H1 (cell line): ENCODE measurements around the gene ZBTB44. TPM values are rescaled to one million over a fixed set of nuclear protein-coding genes. Genes with fewer than 3 reads are reported as not detected.

Experiments used
- CTCF ChIA-PET: fragments of 300-600 bp; sonication (Branson Sonifier 250); formaldehyde crosslinking; loops from one replicate; lab custom pipeline; 2021; ENCODE audit not compliant: partially characterized antibody; lab: Charles Lee
- POLR2A ChIA-PET: fragments of 300-600 bp; sonication (Branson Sonifier 250); formaldehyde crosslinking; loops from one replicate; lab custom pipeline; 2021; ENCODE audit warnings: inconsistent platforms; ENCODE audit not compliant: partially characterized antibody; lab: Charles Lee
- DNase-seq, 2 experiments: peaks; one replicate each; pipeline versions ENCODE4 v3.0.0 to v3.0.0-alpha.2; 2010 to 2022; ENCODE audit warnings: low spot score in 2 of 2, low read depth in 1 of 2, mixed read lengths in 1 of 2
- FAIRE-seq: peaks from 2 replicates; lab custom pipeline; 2011; peaks lifted over from hg19 to GRCh38; lab: Jason Lieb, UNC
- H2AFZ ChIP-seq: 2 replicates; pipeline ENCODE4 v1.8.1; 2012; ENCODE audit warnings: low read length, inconsistent platforms
- H2AK5ac ChIP-seq: 2 replicates; pipeline ENCODE4 v1.6.1; 2013; ENCODE audit warnings: low read depth, low read length
- H2BK120ac ChIP-seq: replicated peaks from 2 replicates; pipeline ENCODE3; 2013; ENCODE audit warnings: low read depth, low read length, inconsistent platforms
- H2BK12ac ChIP-seq: 2 replicates; pipeline ENCODE4 v1.6.1; 2013; ENCODE audit warnings: low read depth, low read length
- H2BK15ac ChIP-seq: 2 replicates; pipeline ENCODE4 v1.6.1; 2013; ENCODE audit warnings: low read length
- H2BK20ac ChIP-seq: 2 replicates; pipeline ENCODE4 v1.6.1; 2013; ENCODE audit warnings: low read length
- H2BK5ac ChIP-seq: 2 replicates; pipeline ENCODE4 v1.6.1; 2013; ENCODE audit warnings: low read depth, low read length
- H3K14ac ChIP-seq: 2 replicates; pipeline ENCODE4 v1.6.1; 2013; ENCODE audit warnings: inconsistent platforms; ENCODE audit not compliant: insufficient read length
- H3K18ac ChIP-seq: 2 replicates; pipeline ENCODE4 v1.6.1; 2013; ENCODE audit warnings: low read length; ENCODE audit errors: extremely low read depth
- H3K23ac ChIP-seq: 2 replicates; pipeline ENCODE4 v1.6.1; 2013; ENCODE audit warnings: inconsistent platforms; ENCODE audit not compliant: insufficient read length
- H3K23me2 ChIP-seq: 2 replicates; pipeline ENCODE4 v1.6.1; 2013; ENCODE audit warnings: low read depth, low read length
- H3K27ac ChIP-seq: 2 replicates; pipeline ENCODE4 v1.6.1; 2011; ENCODE audit warnings: low read depth, low read length, inconsistent platforms
- H3K27me3 ChIP-seq, 4 experiments: replicated peaks in 1 of 4; 1 replicate in 1 of 4; 2 replicates in 3 of 4; pipeline versions ENCODE4 v1.6.1 to v1.8.1; 2011 to 2013; ENCODE audit warnings: low read length in 3 of 4, mild to moderate bottlenecking in 3 of 4, inconsistent platforms in 2 of 4, mixed read lengths in 2 of 4, moderate library complexity in 1 of 4; ENCODE audit not compliant: control insufficient read depth in 3 of 4, insufficient read depth in 3 of 4; ENCODE audit errors: extremely low read depth in 1 of 4
- H3K36me3 ChIP-seq, 4 experiments: 2 replicates each; pipeline versions ENCODE4 v1.6.1 to v1.8.1; 2011 to 2013; ENCODE audit warnings: mild to moderate bottlenecking in 4 of 4, low read length in 3 of 4, moderate library complexity in 2 of 4, control low read depth in 1 of 4, inconsistent platforms in 1 of 4; ENCODE audit not compliant: insufficient read depth in 4 of 4, control insufficient read depth in 2 of 4
- H3K4ac ChIP-seq: replicated peaks from 2 replicates; pipeline ENCODE3; 2013; ENCODE audit warnings: low read length, low read depth, mixed read lengths, inconsistent platforms; ENCODE audit not compliant: insufficient read length
- H3K4me1 ChIP-seq, 4 experiments: replicated peaks in 1 of 4; 1 replicate in 1 of 4; 2 replicates in 3 of 4; pipeline versions ENCODE4 v1.6.1 to v1.8.1; 2011 to 2013; ENCODE audit warnings: low read length in 3 of 4, inconsistent platforms in 2 of 4, mixed read lengths in 1 of 4; ENCODE audit not compliant: insufficient read depth in 4 of 4, control insufficient read depth in 3 of 4
- H3K4me2 ChIP-seq, 2 experiments: 2 replicates each; pipeline versions ENCODE4 v1.6.1 to v1.8.1; 2011 to 2013; ENCODE audit warnings: low read depth in 2 of 2, low read length in 2 of 2, control low read depth in 1 of 2, inconsistent platforms in 1 of 2, mild to moderate bottlenecking in 1 of 2; ENCODE audit not compliant: insufficient read depth in 1 of 2
- H3K4me3 ChIP-seq, 4 experiments: fragments of 200-600, 300-600 bp in 1 of 4; sonication (generic), shearing (Covaris generic), sonication (Bioruptor Twin) in 1 of 4; 2 replicates each; pipeline versions ENCODE4 v1.5.1 to v1.8.1; 2011 to 2016; ENCODE audit warnings: low read length in 4 of 4, low read depth in 3 of 4, control low read depth in 2 of 4, inconsistent platforms in 2 of 4, mild to moderate bottlenecking in 2 of 4, mixed read lengths in 1 of 4, moderate library complexity in 1 of 4; ENCODE audit not compliant: insufficient read depth in 2 of 4; ENCODE audit errors: extremely low read depth in 1 of 4
- H3K56ac ChIP-seq: replicated peaks from 2 replicates; pipeline ENCODE3; 2013; ENCODE audit warnings: low read depth, mild to moderate bottlenecking, mixed read lengths, low read length, inconsistent platforms; ENCODE audit not compliant: insufficient read length
- H3K79me1 ChIP-seq: 2 replicates; pipeline ENCODE4 v1.6.1; 2013; ENCODE audit warnings: low read depth, low read length, control low read depth
- H3K79me2 ChIP-seq, 2 experiments: 2 replicates each; pipeline versions ENCODE4 v1.6.1 to v1.8.1; 2012 to 2013; ENCODE audit warnings: low read length in 2 of 2, mild to moderate bottlenecking in 2 of 2, inconsistent platforms in 1 of 2; ENCODE audit not compliant: insufficient read depth in 2 of 2, control insufficient read depth in 1 of 2
- H3K9ac ChIP-seq, 4 experiments: replicated peaks in 1 of 4; 1 replicate in 1 of 4; 2 replicates in 3 of 4; pipeline versions ENCODE4 v1.6.1 to v1.8.1; 2011 to 2013; ENCODE audit warnings: low read depth in 3 of 4, low read length in 3 of 4, control low read depth in 2 of 4, mild to moderate bottlenecking in 2 of 4, moderate library complexity in 2 of 4, inconsistent platforms in 1 of 4; ENCODE audit errors: extremely low read depth in 1 of 4
- H3K9me3 ChIP-seq, 2 experiments: 2 replicates each; pipeline versions ENCODE4 v1.6.1 to v1.8.1; 2012 to 2013; ENCODE audit warnings: mild to moderate bottlenecking in 2 of 2, moderate library complexity in 2 of 2, control low read depth in 1 of 2, inconsistent platforms in 1 of 2, low read depth in 1 of 2, low read length in 1 of 2, mixed read lengths in 1 of 2; ENCODE audit not compliant: insufficient read depth in 2 of 2
- H4K20me1 ChIP-seq, 2 experiments: replicated peaks in 1 of 2; 2 replicates each; pipeline versions ENCODE3 to v1.8.1; 2011 to 2013; ENCODE audit warnings: inconsistent platforms in 2 of 2, low read length in 2 of 2, mild to moderate bottlenecking in 1 of 2; ENCODE audit not compliant: insufficient read depth in 2 of 2, control insufficient read depth in 1 of 2
- H4K5ac ChIP-seq: 2 replicates; pipeline ENCODE4 v1.6.1; 2013; ENCODE audit warnings: low read length, low read depth, mixed read lengths, inconsistent platforms; ENCODE audit not compliant: insufficient read length
- H4K8ac ChIP-seq: 2 replicates; pipeline ENCODE4 v1.8.0; 2013; ENCODE audit warnings: mild to moderate bottlenecking, moderate library complexity, low read length, inconsistent platforms; ENCODE audit not compliant: insufficient read depth; ENCODE audit errors: extremely low read depth
- H4K91ac ChIP-seq: replicated peaks from 2 replicates; pipeline ENCODE3; 2013; ENCODE audit warnings: low read length, mixed read lengths, inconsistent platforms; ENCODE audit not compliant: insufficient read length
- CTBP2 ChIP-seq: IDR thresholded peaks from 2 replicates; pipeline ENCODE4 v1.7.0; 2011; ENCODE audit warnings: borderline replicate concordance, mild to moderate bottlenecking, moderate library complexity, mixed read lengths, low read length; ENCODE audit not compliant: insufficient read depth, insufficient read length
- GABPA ChIP-seq: IDR thresholded peaks from 2 replicates; pipeline ENCODE4 v1.6.1; 2011; ENCODE audit warnings: mild to moderate bottlenecking, low read length, moderate library complexity, borderline replicate concordance; ENCODE audit not compliant: insufficient read depth
- KDM4A ChIP-seq: IDR thresholded peaks from one replicate; pipeline ENCODE4 v1.7.1; 2012; ENCODE audit warnings: low read depth, mild to moderate bottlenecking, moderate library complexity, low read length, inconsistent platforms; ENCODE audit not compliant: severe bottlenecking
- POLR2AphosphoS5 ChIP-seq: IDR thresholded peaks from 2 replicates; pipeline ENCODE4 v1.6.1; 2011; ENCODE audit warnings: low read depth, low read length
- RAD21 ChIP-seq, 2 experiments: IDR thresholded peaks in 1 of 2; conservative IDR thresholded peaks in 1 of 2; 2 replicates each; pipeline ENCODE4 v1.6.1; 2011; ENCODE audit warnings: low read depth in 2 of 2, low read length in 2 of 2, improper control_type of control experiment in 1 of 2, inconsistent platforms in 1 of 2, mild to moderate bottlenecking in 1 of 2, moderate library complexity in 1 of 2
- SIRT6 ChIP-seq: IDR thresholded peaks from one replicate; pipeline ENCODE4 v1.7.1; 2012; ENCODE audit warnings: low read length, inconsistent platforms
- TCF12 ChIP-seq: IDR thresholded peaks from 2 replicates; pipeline ENCODE4 v1.6.1; 2011; ENCODE audit warnings: low read depth, mild to moderate bottlenecking, low read length
- TEAD4 ChIP-seq: IDR thresholded peaks from 2 replicates; pipeline ENCODE4 v1.6.1; 2012; ENCODE audit warnings: low read depth, low read length, inconsistent platforms, mixed read lengths
- WGBS, 2 experiments: shearing (Covaris generic) in 1 of 2; methylation state at CpG; one replicate each; pipeline versions ENCODE4 v1.1.6 to v1.1.7; 2013 to 2015; ENCODE audit warnings: low lambda C conversion rate in 2 of 2, mixed read lengths in 2 of 2, inconsistent platforms in 1 of 2, low coverage in 1 of 2, missing lambda C conversion rate in 1 of 2; ENCODE audit not compliant: insufficient replicate concordance in 2 of 2, insufficient coverage in 1 of 2, insufficient read length in 1 of 2; ENCODE audit errors: extremely low coverage in 1 of 2, missing lambda C conversion rate in 1 of 2; 5-methylcytosine and 5-hydroxymethylcytosine counted together
- polyA plus RNA-seq, 7 experiments: library from polyadenylated mRNA; depleted of rRNA in 3 of 7; stranded (reverse) in 5 of 7; unstranded in 2 of 7; fragments of >200 nt in 5 of 7; fragments of 200-250 nt in 2 of 7; gene quantifications; 1 replicate in 5 of 7; 2 replicates in 1 of 7; 4 replicates in 1 of 7; pipeline versions ENCODE4 v1.2.1 to v1.2.3, GENCODE V29; 2011 to 2013; ENCODE audit warnings: missing spikeins in 2 of 7, mixed read lengths in 2 of 7
- total RNA-seq: library from RNA; stranded (reverse); fragmentation: NEBNext Ultra II Directional; extraction: Animal tissue kit (Norgen Biotek cat#: 25700); gene quantifications from 2 replicates; pipeline ENCODE4 v1.2.1, GENCODE V29; 2021
- TF ChIP-seq, protein P1 (sequence below): IDR thresholded peaks from 2 replicates; pipeline ENCODE4 v1.6.1; 2011; ENCODE audit warnings: low read depth, mild to moderate bottlenecking, low read length; ENCODE audit not compliant: insufficient read depth
- TF ChIP-seq, protein P2 (sequence below), 3 experiments: IDR thresholded peaks; 1 replicate in 2 of 3; 2 replicates in 1 of 3; pipeline versions ENCODE4 v1.5.1 to v1.6.1; 2011; ENCODE audit warnings: low read length in 3 of 3, mild to moderate bottlenecking in 3 of 3, inconsistent platforms in 2 of 3, low read depth in 1 of 3, moderate library complexity in 1 of 3; ENCODE audit not compliant: insufficient read depth in 1 of 3; ENCODE audit errors: control extremely low read depth in 1 of 3

ZBTB44 gene
- total and polyA plus RNA-seq, 2 of the 8 experiments (the other 6 are each of a cell fraction or from before 2014, with no cell fraction given), result 37.2 to 158 TPM

DNA sequence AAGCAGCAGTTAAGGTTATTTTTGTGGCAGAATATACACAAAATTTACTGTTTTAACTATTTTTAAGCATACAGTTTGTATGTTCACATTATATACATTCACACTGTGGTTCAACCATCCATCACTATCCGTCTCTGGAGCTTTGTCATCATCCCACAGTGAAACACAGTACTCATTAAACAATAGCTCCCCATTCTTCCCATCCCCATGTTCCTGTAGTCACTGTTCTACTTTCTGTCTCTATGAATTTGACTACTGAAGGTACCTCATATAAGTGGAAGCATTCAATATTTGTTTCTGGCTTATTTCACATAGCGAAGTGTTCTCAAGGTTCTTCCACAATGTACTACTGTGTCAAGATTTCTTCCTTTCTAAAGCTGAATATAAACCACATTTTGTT lies 32.6 kb downstream of the ZBTB44 start:
- Histone ChIP-seq H3K36me3 (no peaks in the 10 kb centered on the region), H4K5ac (no peak overlapping the region), H4K8ac (no peak overlapping the region), H3K18ac (no peak overlapping the region), H3K14ac (no peak overlapping the region), H3K56ac (no peak overlapping the region), H3K79me1 (peaks cover 2% of the 10 kb centered on the region), H3K27ac (no peak overlapping the region), H4K20me1 (peaks cover 0 to 5% of the 10 kb centered on the region in 2 experiments), H3K79me2 (peaks cover 0 to 94% of the 10 kb centered on the region in 2 experiments; a peak in 2 of 4 replicates), H4K91ac (no peak overlapping the region), H3K4me3 (no peak overlapping the region), H2BK12ac (no peak overlapping the region), H3K4me1 (peaks cover 0 to 3% (median 0%) of the 10 kb centered on the region in 4 experiments; a peak in 1 of 7 replicates), H2BK20ac (no peak overlapping the region), H2AFZ (no peak overlapping the region), H2BK15ac (no peak overlapping the region), H3K9ac (no peak overlapping the region), H3K9me3 (no peaks in the 10 kb centered on the region), H2BK5ac (no peak overlapping the region), H3K23me2 (no peaks in the 10 kb centered on the region), H2BK120ac (no peak overlapping the region), H2AK5ac (no peak overlapping the region), H3K4me2 (no peak overlapping the region), H3K23ac (no peak overlapping the region), H3K4ac (no peak overlapping the region), H3K27me3 (no peaks in the 10 kb centered on the region)
- ChIA-PET CTCF (interaction anchor here (1.3 to 1.5 kb wide), 2 partner anchors 10 to 31 kb away, joined by 3 to 4 read pairs; no protein-coding TSS in a partner anchor), POLR2A (interaction anchor here (0.8 to 1.8 kb wide), 3 partner anchors 14 to 128 kb away, joined by 4 to 5 read pairs (median 4); no protein-coding TSS in a partner anchor)
- DNase-seq, result no peak
- FAIRE-seq, result no peak
- WGBS, 2 experiments, result 91% methylated on average over 2 of the region's 2 CpGs; no CpG with 5 or more reads in 1 of the 2 experiments
- TF ChIP-seq TEAD4 (no peak), SIRT6 (no peak), GABPA (no peak), KDM4A (no peak), RAD21 (IDR thresholded peaks at IDR 0.05 in 1 of 2, conservative IDR thresholded peaks at IDR 0.05 in 1 of 2; ENCODE audit: low read depth in 2 of 2, low read length in 2 of 2) (no peak), TCF12 (no peak), POLR2AphosphoS5 (no peak), CTBP2 (no peak)
- TF ChIP-seq, protein P1, sequence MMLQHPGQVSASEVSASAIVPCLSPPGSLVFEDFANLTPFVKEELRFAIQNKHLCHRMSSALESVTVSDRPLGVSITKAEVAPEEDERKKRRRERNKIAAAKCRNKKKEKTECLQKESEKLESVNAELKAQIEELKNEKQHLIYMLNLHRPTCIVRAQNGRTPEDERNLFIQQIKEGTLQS, result no peak
- TF ChIP-seq, protein P2, sequence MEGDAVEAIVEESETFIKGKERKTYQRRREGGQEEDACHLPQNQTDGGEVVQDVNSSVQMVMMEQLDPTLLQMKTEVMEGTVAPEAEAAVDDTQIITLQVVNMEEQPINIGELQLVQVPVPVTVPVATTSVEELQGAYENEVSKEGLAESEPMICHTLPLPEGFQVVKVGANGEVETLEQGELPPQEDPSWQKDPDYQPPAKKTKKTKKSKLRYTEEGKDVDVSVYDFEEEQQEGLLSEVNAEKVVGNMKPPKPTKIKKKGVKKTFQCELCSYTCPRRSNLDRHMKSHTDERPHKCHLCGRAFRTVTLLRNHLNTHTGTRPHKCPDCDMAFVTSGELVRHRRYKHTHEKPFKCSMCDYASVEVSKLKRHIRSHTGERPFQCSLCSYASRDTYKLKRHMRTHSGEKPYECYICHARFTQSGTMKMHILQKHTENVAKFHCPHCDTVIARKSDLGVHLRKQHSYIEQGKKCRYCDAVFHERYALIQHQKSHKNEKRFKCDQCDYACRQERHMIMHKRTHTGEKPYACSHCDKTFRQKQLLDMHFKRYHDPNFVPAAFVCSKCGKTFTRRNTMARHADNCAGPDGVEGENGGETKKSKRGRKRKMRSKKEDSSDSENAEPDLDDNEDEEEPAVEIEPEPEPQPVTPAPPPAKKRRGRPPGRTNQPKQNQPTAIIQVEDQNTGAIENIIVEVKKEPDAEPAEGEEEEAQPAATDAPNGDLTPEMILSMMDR (IDR thresholded peaks at IDR 0.05; ENCODE audit: control extremely low read depth in 1 of 3, insufficient read depth in 1 of 3, low read depth in 1 of 3, low read length in 3 of 3), result no peak
